HG03025 (cell line): ENCODE results near the gene SRGAP2.
"Not testable (repeated sequence)": the region's sequence is repeated elsewhere in the genome, so short reads cannot be mapped to it uniquely, and the experiment has no call there.

Source experiments
- ATAC-seq: cut with Tn5 transposase; IDR thresholded peaks from one replicate; pipeline ENCODE4 v1.9.1; 2021; ENCODE audit warnings: mild to moderate bottlenecking, moderate library complexity; ENCODE audit not compliant: unreplicated experiment, low FRiP score

SRGAP2 gene

GRCh38 chr1:206245479-206245878 lies 42.1 kb downstream of the SRGAP2 start:
- ATAC-seq, result not testable (repeated sequence)

- not testable (repeated sequence) for ATAC-seq
These were observed 43.0 kb downstream of the SRGAP2 start for GRCh38 chr1:206246129-206246886.

GRCh38 chr1:206250953-206251681 lies 47.8 kb downstream of the SRGAP2 start:
- not testable (repeated sequence) for ATAC-seq

GRCh38 chr1:206252680-206253335 lies 49.5 kb downstream of the SRGAP2 start:
- ATAC-seq, result not testable (repeated sequence)
